GM21737 (cell line): ENCODE results near the gene ITSN1.

ENCODE experiments used
- ATAC-seq: cut with Tn5 transposase; IDR thresholded peaks from one replicate; pipeline ENCODE4 v1.9.1; 2021; ENCODE audit warnings: mild to moderate bottlenecking, moderate library complexity; ENCODE audit not compliant: unreplicated experiment

The ITSN1 gene

GRCh38 chr21:33834801-33835500 is 192.7 kb downstream of the ITSN1 start:
- no peak for ATAC-seq

DNA sequence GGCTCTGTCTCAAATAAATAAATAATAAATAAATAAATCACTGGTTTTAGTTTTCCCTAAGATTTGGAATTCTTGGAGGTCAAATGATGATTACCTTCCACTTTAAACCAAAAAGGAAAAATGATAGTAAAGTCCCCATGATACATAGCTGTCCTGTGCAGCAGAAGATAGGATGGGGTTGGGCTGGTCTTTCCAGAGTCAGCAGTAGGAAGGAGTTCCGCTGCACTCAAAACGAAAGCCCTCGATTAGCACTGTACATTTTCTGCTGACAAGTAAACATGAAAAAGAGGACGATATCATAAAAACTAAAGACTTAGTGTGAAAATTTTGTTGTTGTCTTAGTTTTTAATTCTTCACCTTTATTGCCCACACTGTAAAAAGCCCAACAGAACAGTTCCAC is 193.6 kb downstream of the ITSN1 start:
- ATAC-seq: no peak

GRCh38 chr21:33836408-33836807 is 194.1 kb downstream of the ITSN1 start:
- no peak for ATAC-seq

DNA sequence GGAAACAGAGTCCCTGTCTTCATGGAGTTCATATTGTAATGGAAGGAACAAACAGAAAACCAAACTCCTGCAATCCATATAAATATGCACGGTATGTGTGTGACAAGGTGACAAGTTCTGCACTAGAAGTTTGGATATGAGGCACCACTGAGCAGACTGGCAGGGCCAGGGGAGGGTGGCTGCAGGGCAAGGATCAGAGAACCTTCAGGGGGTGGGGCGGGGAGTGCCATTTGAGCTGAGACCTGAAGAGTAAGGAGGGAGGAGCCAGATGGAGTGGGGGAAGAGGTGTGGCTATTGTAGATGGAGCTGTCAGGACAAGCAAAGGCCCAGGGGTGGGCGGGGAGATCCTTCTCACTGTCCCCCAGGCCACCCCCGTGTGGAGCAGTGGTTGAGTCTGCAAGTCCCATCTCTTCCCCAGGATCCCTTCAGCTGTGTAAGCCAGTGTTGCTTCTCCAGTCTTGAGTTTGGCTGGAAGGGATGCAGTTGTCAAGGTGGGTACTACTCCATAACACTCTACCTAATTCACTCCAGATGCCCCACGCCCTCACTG is 196.9 kb downstream of the ITSN1 start:
- no peak for ATAC-seq

- no peak for ATAC-seq
Observed at GRCh38 chr21:33839806-33840205, 197.5 kb downstream of the ITSN1 start.

GRCh38 chr21:33840771-33841170 is 198.5 kb downstream of the ITSN1 start:
- no peak for ATAC-seq

DNA sequence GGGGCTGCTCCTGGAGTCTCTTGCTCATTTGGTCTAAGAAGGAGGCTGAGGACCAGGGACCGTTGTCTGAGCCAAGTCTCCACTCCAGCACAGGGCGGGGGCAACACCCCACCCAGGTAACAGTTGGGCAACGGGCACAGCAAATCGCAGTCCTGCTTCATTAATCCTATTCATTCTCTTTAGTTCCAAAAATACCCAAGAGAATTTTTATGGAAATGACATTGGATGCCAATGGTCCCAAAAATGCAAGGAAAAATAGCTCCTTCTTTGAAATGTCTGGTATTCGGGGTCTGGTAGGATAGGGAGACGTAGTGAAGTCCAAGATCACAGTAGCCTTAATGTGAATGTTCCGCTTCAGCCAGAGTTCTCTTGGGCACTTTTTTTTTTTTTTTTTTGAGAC is 199.3 kb downstream of the ITSN1 start:
- ATAC-seq: no peak

DNA sequence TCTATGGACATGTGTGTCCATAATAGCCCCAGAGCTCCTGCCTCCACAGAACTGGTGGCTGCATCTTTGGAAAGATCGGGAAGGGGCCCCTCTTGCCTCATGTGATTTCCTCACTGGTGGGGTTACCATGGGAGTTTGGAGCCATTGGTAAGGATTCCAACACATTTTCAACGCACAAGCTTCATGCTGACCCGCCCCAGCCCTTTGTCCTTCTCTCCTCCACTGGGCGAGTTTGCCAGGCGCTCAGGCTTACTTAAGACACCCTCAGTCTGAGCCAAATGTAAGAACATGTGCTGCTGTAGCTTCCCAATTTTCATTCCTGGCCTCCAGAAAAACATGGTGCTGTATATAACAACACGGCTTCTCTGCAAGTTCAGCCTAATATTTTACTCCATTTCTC is 200.9 kb downstream of the ITSN1 start:
- ATAC-seq: no peak

- ATAC-seq: no peak
Observed at GRCh38 chr21:33844104-33844889, 202.0 kb downstream of the ITSN1 start.

- no peak for ATAC-seq
Observed at GRCh38 chr21:33844890-33845205, 202.5 kb downstream of the ITSN1 start.

GRCh38 chr21:33846141-33846540 is 203.8 kb downstream of the ITSN1 start:
- ATAC-seq: no peak

DNA sequence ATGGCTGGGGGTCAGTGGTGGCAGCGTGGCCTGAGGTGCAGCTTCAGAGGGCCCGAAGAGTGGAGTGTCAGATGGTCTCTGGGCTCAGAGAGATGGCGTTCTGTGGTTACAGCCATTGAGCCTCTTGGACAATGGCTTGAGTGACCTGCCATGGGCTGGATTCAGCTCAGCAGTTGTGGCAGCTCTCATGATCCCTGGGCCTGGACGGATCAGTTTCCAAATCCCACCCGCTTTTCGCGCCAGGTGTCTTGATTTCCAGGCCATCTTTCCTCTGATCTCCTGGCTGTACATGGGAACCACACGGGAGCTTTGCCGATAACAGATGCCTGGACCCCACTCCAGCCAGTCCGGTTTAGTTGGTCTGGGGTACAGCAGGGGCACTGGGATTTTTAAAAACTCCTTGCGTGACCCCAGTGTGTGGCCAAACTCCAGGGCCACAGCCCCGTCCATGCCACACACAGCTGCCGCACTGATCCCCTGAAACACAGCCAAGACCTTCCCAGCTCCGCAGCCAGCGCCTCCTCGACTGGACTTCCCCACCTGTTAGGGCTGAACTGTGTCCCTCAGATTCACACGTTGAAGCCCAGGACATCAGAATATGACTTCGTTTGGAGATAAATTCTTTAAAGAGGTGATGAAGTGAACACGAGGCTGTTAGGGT is 205.4 kb downstream of the ITSN1 start:
- no peak for ATAC-seq

- ATAC-seq: no peak
Observed at GRCh38 chr21:33848249-33848953, 206.1 kb downstream of the ITSN1 start.

GRCh38 chr21:33849834-33850233 is 207.5 kb downstream of the ITSN1 start:
- no peak for ATAC-seq

DNA sequence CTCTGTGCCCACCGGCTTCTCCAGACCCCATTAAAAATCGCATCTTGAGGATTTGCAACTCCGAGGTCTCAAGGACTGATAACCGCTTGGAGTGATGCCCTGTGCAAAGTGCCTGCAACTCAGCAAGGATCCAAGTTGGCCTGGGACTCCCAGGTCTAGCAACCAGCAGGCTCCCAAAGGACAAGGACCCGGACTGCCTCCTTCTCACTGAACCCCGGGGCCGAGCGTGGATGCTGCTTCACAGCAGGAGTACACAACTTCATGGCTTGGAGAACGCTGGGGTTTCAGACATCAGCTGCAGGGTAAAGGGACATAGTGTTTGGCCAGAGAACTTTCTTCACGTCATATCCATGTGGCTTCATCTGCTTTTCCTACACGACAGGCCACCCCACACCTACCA is 208.1 kb downstream of the ITSN1 start:
- ATAC-seq: no peak

DNA sequence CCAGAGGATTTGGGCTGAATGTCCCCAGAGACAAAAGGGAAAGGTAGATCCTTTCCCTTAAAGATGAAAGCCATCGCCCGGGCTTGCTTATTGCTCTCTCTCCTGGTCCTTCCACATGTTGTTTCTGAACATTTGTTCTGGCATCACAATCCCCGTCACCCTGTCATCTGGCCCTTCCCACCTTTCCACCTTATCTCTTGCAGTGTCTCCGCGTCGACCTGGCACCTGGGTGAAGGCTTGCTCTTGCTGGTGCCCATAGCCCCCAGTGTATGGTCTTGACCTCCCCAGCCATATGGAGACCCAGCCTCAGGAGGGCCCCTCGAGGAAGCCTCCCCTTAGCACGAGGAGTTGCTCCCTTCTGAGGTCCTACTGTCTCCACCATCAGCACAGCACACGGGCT is 208.7 kb downstream of the ITSN1 start:
- ATAC-seq: no peak

GRCh38 chr21:33852485-33852884 is 210.2 kb downstream of the ITSN1 start:
- no peak for ATAC-seq

GRCh38 chr21:33854604-33855003 is 212.3 kb downstream of the ITSN1 start:
- ATAC-seq: no peak

- no peak for ATAC-seq
Observed at GRCh38 chr21:33855190-33855589, 212.9 kb downstream of the ITSN1 start.

DNA sequence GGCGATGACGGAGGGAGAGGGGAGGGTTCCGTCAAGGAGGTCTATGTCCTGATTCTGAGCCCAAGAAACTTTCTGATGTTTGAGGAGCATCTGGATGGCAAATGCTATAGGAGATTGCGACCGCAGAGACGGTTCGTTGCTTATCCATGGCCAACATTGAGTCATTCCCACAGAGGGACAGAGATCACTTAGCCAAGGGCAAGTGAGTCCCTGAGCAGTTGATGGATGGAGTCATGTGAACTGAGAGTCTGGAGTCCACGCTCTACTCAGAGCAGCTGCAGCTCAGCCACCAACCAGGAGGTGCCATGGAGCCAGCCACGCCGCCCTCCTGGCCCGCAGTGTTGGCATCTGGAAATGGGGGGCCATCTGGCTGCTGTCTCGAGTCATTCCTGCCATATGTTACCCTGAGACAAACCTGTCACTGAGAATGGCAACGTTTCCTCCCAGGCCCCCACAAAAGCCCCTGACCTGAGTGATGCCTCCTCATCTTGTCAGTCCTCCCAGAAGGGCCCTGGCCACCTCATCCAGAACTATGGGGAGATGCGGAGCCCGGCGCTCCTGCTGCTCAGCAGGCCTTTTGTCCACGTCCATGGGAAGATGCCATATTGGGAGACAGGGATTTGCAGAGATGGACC is 214.7 kb downstream of the ITSN1 start:
- ATAC-seq: no peak
